ENCODE measurements around the gene PRKCSH.

PRKCSH gene

GRCh38 chr19:11495481-11495880 lies 60.0 kb downstream of the PRKCSH start:
- H3K9ac ChIP-seq (ENCODE audit: low read depth, low read length, poor library complexity, severe bottlenecking): no peak overlapping the region
- no peak overlapping the region for H3K4me3 ChIP-seq (ENCODE audit: low read length, poor library complexity, severe bottlenecking)
- no peaks in the 10 kb centered on the region for H3F3A ChIP-seq (ENCODE audit: low read depth)
- H3K79me2 ChIP-seq (ENCODE audit: insufficient read depth, low read length): no peaks in the 10 kb centered on the region
- no peak overlapping the region for H3K4me2 ChIP-seq (ENCODE audit: low read depth, low read length, poor library complexity, severe bottlenecking)
- H3K9me2 ChIP-seq (replicated peaks; ENCODE audit: low read depth, low read length): no peaks in the 10 kb centered on the region
- TF ChIP-seq CTCF (conservative IDR thresholded peaks at IDR 0.05; ENCODE audit: low read length): no peak
- no peaks in the 10 kb centered on the region for H3K27me3 ChIP-seq (ENCODE audit: insufficient read depth, low read length, poor library complexity, severe bottlenecking)
- H2AFZ ChIP-seq (ENCODE audit: low read length): no peak overlapping the region
- no peaks in the 10 kb centered on the region for H3K4me1 ChIP-seq (ENCODE audit: insufficient read depth, low read length, poor library complexity, severe bottlenecking)
- H4K20me1 ChIP-seq (ENCODE audit: insufficient read depth, low read length, poor library complexity, severe bottlenecking): peaks cover 4% of the 10 kb centered on the region
- no peaks in the 10 kb centered on the region for H3K9me3 ChIP-seq (ENCODE audit: insufficient read depth, low read depth, low read length)
- peaks cover 10% of the 10 kb centered on the region; the same call in 1 of the 2 replicates for H3K36me3 ChIP-seq (ENCODE audit: insufficient read depth, low read length)

GRCh38 chr19:11495885-11496284 lies 60.5 kb downstream of the PRKCSH start:
- Histone ChIP-seq H3K9me3 (ENCODE audit: insufficient read depth, low read depth, low read length) (no peaks in the 10 kb centered on the region), H3K4me1 (ENCODE audit: insufficient read depth, low read length, poor library complexity, severe bottlenecking) (no peaks in the 10 kb centered on the region), H4K20me1 (ENCODE audit: insufficient read depth, low read length, poor library complexity, severe bottlenecking) (peaks cover 4% of the 10 kb centered on the region), H3K4me2 (ENCODE audit: low read depth, low read length, poor library complexity, severe bottlenecking) (no peak overlapping the region), H2AFZ (ENCODE audit: low read length) (no peak overlapping the region), H3K27me3 (ENCODE audit: insufficient read depth, low read length, poor library complexity, severe bottlenecking) (no peaks in the 10 kb centered on the region), H3F3A (ENCODE audit: low read depth) (no peaks in the 10 kb centered on the region), H3K9ac (ENCODE audit: low read depth, low read length, poor library complexity, severe bottlenecking) (no peak overlapping the region), H3K4me3 (ENCODE audit: low read length, poor library complexity, severe bottlenecking) (no peak overlapping the region), H3K79me2 (ENCODE audit: insufficient read depth, low read length) (no peaks in the 10 kb centered on the region), H3K9me2 (replicated peaks; ENCODE audit: low read depth, low read length) (no peaks in the 10 kb centered on the region), H3K36me3 (ENCODE audit: insufficient read depth, low read length) (peaks cover 10% of the 10 kb centered on the region; the same call in 1 of the 2 replicates)
- TF ChIP-seq EZH2phosphoT487 (IDR thresholded peaks at IDR 0.05; ENCODE audit: borderline replicate concordance) (no peak), CTCF (conservative IDR thresholded peaks at IDR 0.05; ENCODE audit: low read length) (no peak)

- no peak overlapping the region for H2AFZ ChIP-seq (ENCODE audit: low read length)
- no peak overlapping the region for H3K9ac ChIP-seq (ENCODE audit: low read depth, low read length, poor library complexity, severe bottlenecking)
- H3K4me3 ChIP-seq (ENCODE audit: low read length, poor library complexity, severe bottlenecking): no peak overlapping the region
- H3K9me3 ChIP-seq (ENCODE audit: insufficient read depth, low read depth, low read length): no peaks in the 10 kb centered on the region
- no peaks in the 10 kb centered on the region for H3K79me2 ChIP-seq (ENCODE audit: insufficient read depth, low read length)
- peaks cover 4% of the 10 kb centered on the region for H4K20me1 ChIP-seq (ENCODE audit: insufficient read depth, low read length, poor library complexity, severe bottlenecking)
- no peaks in the 10 kb centered on the region for H3F3A ChIP-seq (ENCODE audit: low read depth)
- TF ChIP-seq EZH2phosphoT487 (IDR thresholded peaks at IDR 0.05; ENCODE audit: borderline replicate concordance) (no peak), CTCF (conservative IDR thresholded peaks at IDR 0.05; ENCODE audit: low read length) (peak; percentile 86)
- H3K27me3 ChIP-seq (ENCODE audit: insufficient read depth, low read length, poor library complexity, severe bottlenecking): no peaks in the 10 kb centered on the region
- H3K9me2 ChIP-seq (replicated peaks; ENCODE audit: low read depth, low read length): no peaks in the 10 kb centered on the region
- H3K4me2 ChIP-seq (ENCODE audit: low read depth, low read length, poor library complexity, severe bottlenecking): no peak overlapping the region
- no peaks in the 10 kb centered on the region for H3K4me1 ChIP-seq (ENCODE audit: insufficient read depth, low read length, poor library complexity, severe bottlenecking)
- peaks cover 10% of the 10 kb centered on the region; the same call in 1 of the 2 replicates for H3K36me3 ChIP-seq (ENCODE audit: insufficient read depth, low read length)
Observed at GRCh38 chr19:11496391-11497163, 61.1 kb downstream of the PRKCSH start.

Measured in Loucy (cell line).